Neuronal stem cell (in vitro differentiated cells): Measurements from ENCODE around the gene KRTAP10-2.

Experiments used
- DNase-seq: peaks from one replicate; pipeline ENCODE4 v3.0.0-alpha.2; 2013; ENCODE audit warnings: low spot score
- H2AFZ ChIP-seq: one replicate; pipeline ENCODE4 v1.6.1; 2013; ENCODE audit warnings: mild to moderate bottlenecking, low read length, inconsistent platforms
- H2AK5ac ChIP-seq: 2 replicates; pipeline ENCODE4 v1.6.1; 2013; ENCODE audit warnings: low read depth, mild to moderate bottlenecking, inconsistent platforms, low read length, moderate library complexity, mixed read lengths
- H2BK120ac ChIP-seq: 2 replicates; pipeline ENCODE4 v1.6.1; 2013; ENCODE audit warnings: low read depth, mild to moderate bottlenecking, inconsistent platforms, low read length, moderate library complexity, mixed read lengths
- H2BK12ac ChIP-seq: one replicate; pipeline ENCODE4 v1.6.1; 2013; ENCODE audit warnings: low read length, inconsistent platforms
- H2BK15ac ChIP-seq: 2 replicates; pipeline ENCODE4 v1.6.1; 2013; ENCODE audit warnings: mild to moderate bottlenecking, low read length, inconsistent platforms, mixed read lengths
- H2BK5ac ChIP-seq: one replicate; pipeline ENCODE4 v1.6.1; 2013; ENCODE audit warnings: inconsistent platforms, mild to moderate bottlenecking, low read length, moderate library complexity
- H3K14ac ChIP-seq: one replicate; pipeline ENCODE4 v1.6.1; 2013; ENCODE audit warnings: low read length, inconsistent platforms
- H3K18ac ChIP-seq: 2 replicates; pipeline ENCODE4 v1.6.1; 2013; ENCODE audit warnings: low read length, inconsistent platforms
- H3K23ac ChIP-seq: 2 replicates; pipeline ENCODE4 v1.6.1; 2013; ENCODE audit warnings: low read depth, mild to moderate bottlenecking, mixed read lengths, low read length, inconsistent platforms; ENCODE audit not compliant: poor library complexity
- H3K27ac ChIP-seq: replicated peaks from 3 replicates; pipeline ENCODE4 v1.5.1; 2013; ENCODE audit warnings: low read length, inconsistent platforms
- H3K27me3 ChIP-seq, 3 experiments: 2 replicates each; pipeline ENCODE4 v1.6.1; 2013; ENCODE audit warnings: low read length in 3 of 3, mild to moderate bottlenecking in 2 of 3, inconsistent platforms in 1 of 3, low read depth in 1 of 3, mixed read lengths in 1 of 3, moderate library complexity in 1 of 3; ENCODE audit not compliant: control insufficient read depth in 3 of 3, insufficient read depth in 3 of 3
- H3K36me3 ChIP-seq, 2 donors: replicated peaks in 1 of 2; 2 replicates each; pipeline ENCODE4 v1.6.1; 2013; ENCODE audit warnings: low read length in 2 of 2; ENCODE audit not compliant: control insufficient read depth in 2 of 2, insufficient read depth in 2 of 2
- H3K4ac ChIP-seq: 2 replicates; pipeline ENCODE4 v1.6.1; 2013; ENCODE audit warnings: inconsistent platforms, mild to moderate bottlenecking, low read length, moderate library complexity
- H3K4me1 ChIP-seq, 2 donors: 1 replicate in 1 of 2; 2 replicates in 1 of 2; pipeline ENCODE4 v1.6.1; 2013; ENCODE audit warnings: low read length in 2 of 2, low read depth in 1 of 2; ENCODE audit not compliant: control insufficient read depth in 2 of 2, insufficient read depth in 1 of 2
- H3K4me2 ChIP-seq: one replicate; pipeline ENCODE4 v1.6.1; 2013; ENCODE audit warnings: mild to moderate bottlenecking, low read length, inconsistent platforms; ENCODE audit not compliant: insufficient read depth, poor library complexity, severe bottlenecking
- H3K4me3 ChIP-seq, 2 donors: 2 replicates each; pipeline ENCODE4 v1.5.1; 2013; ENCODE audit warnings: low read length in 2 of 2, mild to moderate bottlenecking in 2 of 2, inconsistent platforms in 1 of 2, moderate library complexity in 1 of 2
- H3K79me1 ChIP-seq: one replicate; pipeline ENCODE4 v1.6.1; 2013; ENCODE audit warnings: low read depth, mild to moderate bottlenecking, inconsistent platforms, low read length, moderate library complexity
- H3K9ac ChIP-seq: one replicate; pipeline ENCODE4 v1.6.1; 2013; ENCODE audit warnings: mild to moderate bottlenecking, low read depth, low read length, inconsistent platforms; ENCODE audit not compliant: poor library complexity
- H3K9me3 ChIP-seq, 2 donors: replicated peaks in 1 of 2; 2 replicates each; pipeline versions ENCODE3 to v1.6.1; 2013; ENCODE audit warnings: low read length in 2 of 2, mild to moderate bottlenecking in 2 of 2, inconsistent platforms in 1 of 2, low read depth in 1 of 2, mixed read lengths in 1 of 2, moderate library complexity in 1 of 2; ENCODE audit not compliant: control insufficient read depth in 2 of 2, insufficient read depth in 1 of 2
- H4K8ac ChIP-seq: one replicate; pipeline ENCODE4 v1.6.1; 2013; ENCODE audit warnings: low read depth, mild to moderate bottlenecking, inconsistent platforms, low read length, moderate library complexity
- H4K91ac ChIP-seq: one replicate; pipeline ENCODE4 v1.6.1; 2013; ENCODE audit warnings: low read length, low read depth, mild to moderate bottlenecking, inconsistent platforms; ENCODE audit not compliant: poor library complexity
- WGBS, 2 donors: extraction: QIAGEN DNeasy Blood & Tissue Kit; methylation state at CpG; one replicate each; pipeline ENCODE4 v1.1.7; 2013; ENCODE audit warnings: missing lambda C conversion rate in 2 of 2, mixed read lengths in 1 of 2; ENCODE audit not compliant: insufficient read length in 2 of 2, insufficient replicate concordance in 1 of 2; ENCODE audit errors: extremely low coverage in 2 of 2; 5-methylcytosine and 5-hydroxymethylcytosine counted together

The KRTAP10-2 gene

DNA sequence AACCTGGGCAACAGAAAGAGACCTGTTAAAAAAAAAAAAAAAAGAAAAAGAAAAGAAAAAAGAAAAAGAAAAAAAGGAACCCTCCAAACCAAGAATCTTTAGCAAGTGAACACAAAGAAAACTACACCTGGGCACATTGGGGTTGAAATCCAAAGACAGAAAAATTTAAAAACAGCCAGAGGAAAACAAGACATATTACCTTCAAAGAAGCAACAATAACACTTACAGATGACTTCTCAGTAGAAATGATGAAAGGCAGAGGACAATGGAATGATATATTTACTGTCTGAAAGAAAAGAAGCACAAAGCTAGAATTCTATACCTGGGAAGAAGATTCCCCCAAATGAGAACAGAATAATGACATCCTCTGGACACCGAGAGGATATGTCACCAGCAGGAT, 8.6 kb downstream of the KRTAP10-2 start:
- H2BK5ac ChIP-seq: no peak overlapping the region
- H3K23ac ChIP-seq: no peak overlapping the region
- H3K14ac ChIP-seq: no peak overlapping the region
- peaks cover 3 to 11% of the 10 kb centered on the region in 2 donors for H3K9me3 ChIP-seq
- H3K36me3 ChIP-seq: no peaks in the 10 kb centered on the region
- no peak overlapping the region for H3K4me3 ChIP-seq
- no peak for DNase-seq
- H2AFZ ChIP-seq: no peak overlapping the region
- H2BK12ac ChIP-seq: no peak overlapping the region
- no CpG with 5 or more reads among the region's 1 CpG for WGBS, 2 donors
- H2BK120ac ChIP-seq: no peak overlapping the region
- no peak overlapping the region for H3K18ac ChIP-seq
- H3K9ac ChIP-seq: no peak overlapping the region
- no peak overlapping the region for H2AK5ac ChIP-seq
- no peak overlapping the region for H4K8ac ChIP-seq
- no peak overlapping the region for H3K4me2 ChIP-seq
- no peak overlapping the region for H2BK15ac ChIP-seq
- H3K27ac ChIP-seq: no peak overlapping the region
- H3K4ac ChIP-seq: no peak overlapping the region
- no peak overlapping the region for H4K91ac ChIP-seq
- H3K79me1 ChIP-seq: no peaks in the 10 kb centered on the region
- peaks cover 0 to 1% (median 0%) of the 10 kb centered on the region in 3 experiments for H3K27me3 ChIP-seq
- no peaks in the 10 kb centered on the region for H3K4me1 ChIP-seq

DNA sequence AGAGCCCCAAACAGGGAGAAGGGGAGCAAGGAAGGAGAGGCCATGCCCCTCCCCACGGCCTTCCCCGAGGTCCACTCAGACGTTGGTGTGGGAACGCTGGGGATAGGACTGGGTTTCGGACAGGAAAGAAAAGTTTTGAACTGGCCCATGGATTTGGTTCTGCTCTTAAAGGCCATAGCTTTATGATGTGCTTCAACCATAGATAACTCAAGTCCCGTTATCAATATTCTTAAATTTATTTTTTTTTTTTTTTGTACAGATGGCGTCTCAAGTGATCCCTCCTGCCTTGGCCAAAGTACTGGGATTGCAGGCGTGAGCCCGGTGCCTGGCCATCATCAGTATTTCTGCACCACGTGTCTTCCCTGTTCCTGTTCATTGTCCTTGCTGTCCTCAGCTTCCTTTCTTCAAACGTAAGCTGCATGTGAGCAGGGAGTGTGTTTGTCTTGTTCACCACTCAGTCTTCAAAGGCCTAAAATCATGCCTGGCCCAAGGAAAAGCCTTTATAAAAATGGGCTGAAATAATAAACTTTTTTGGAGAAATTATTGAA, 10.5 kb downstream of the KRTAP10-2 start:
- no peak overlapping the region for H3K4ac ChIP-seq
- peak overlapping the region; percentile 46 for H2BK15ac ChIP-seq
- H3K4me3 ChIP-seq: no peak overlapping the region
- H3K23ac ChIP-seq: no peak overlapping the region
- H2BK5ac ChIP-seq: no peak overlapping the region
- H2AK5ac ChIP-seq: peak overlapping the region; percentile 49
- H2BK12ac ChIP-seq: no peak overlapping the region
- peak overlapping the region; percentile 27 for H3K9ac ChIP-seq
- H2BK120ac ChIP-seq: no peak overlapping the region
- no peak for DNase-seq
- H3K18ac ChIP-seq: no peak overlapping the region
- no peak overlapping the region for H3K14ac ChIP-seq
- H3K79me1 ChIP-seq: no peaks in the 10 kb centered on the region
- H2AFZ ChIP-seq: no peak overlapping the region
- H3K27me3 ChIP-seq: peaks cover 0 to 15% (median 0%) of the 10 kb centered on the region in 3 experiments
- H4K91ac ChIP-seq: no peak overlapping the region
- H3K36me3 ChIP-seq: no peaks in the 10 kb centered on the region
- no peak overlapping the region for H3K27ac ChIP-seq
- no peak overlapping the region for H4K8ac ChIP-seq
- H3K4me1 ChIP-seq: no peaks in the 10 kb centered on the region
- no peak overlapping the region for H3K4me2 ChIP-seq
- peaks cover 3 to 9% of the 10 kb centered on the region in 2 donors for H3K9me3 ChIP-seq
- no CpG with 5 or more reads among the region's 11 CpGs for WGBS, 2 donors

GRCh38 chr21:44539991-44540666, 11.2 kb downstream of the KRTAP10-2 start, which contains the start of gene KRTAP10-1:
TSS of gene KRTAP10-1 (minus strand) at chr21:44540195. CDS start at chr21:44540150, 45 bp downstream.
- Histone ChIP-seq H4K91ac (no peak within 1 kb of the TSS), H3K4me1 (no peaks in the 10 kb centered on the region), H3K18ac (peak within 1 kb of the TSS; percentile 53), H2AFZ (no peak within 1 kb of the TSS), H2BK12ac (peak within 1 kb of the TSS; percentile 82), H3K4me3 (no peak within 1 kb of the TSS), H2BK5ac (no peak within 1 kb of the TSS), H2AK5ac (peak within 1 kb of the TSS; percentile 49), H3K79me1 (no peaks in the 10 kb centered on the region), H3K14ac (peak within 1 kb of the TSS; percentile 92), H3K36me3 (no peaks in the 10 kb centered on the region), H4K8ac (no peak within 1 kb of the TSS), H3K27ac (no peak within 1 kb of the TSS), H3K9ac (peak within 1 kb of the TSS; percentile 27), H2BK120ac (no peak within 1 kb of the TSS), H3K23ac (no peak within 1 kb of the TSS), H3K4me2 (no peak within 1 kb of the TSS), H2BK15ac (peak within 1 kb of the TSS; percentile 46), H3K4ac (no peak within 1 kb of the TSS), H3K27me3 (peaks cover 0 to 15% (median 0%) of the 10 kb centered on the region in 3 experiments), H3K9me3 (peaks cover 3 to 9% of the 10 kb centered on the region in 2 donors)
- DNase-seq: no peak
- no CpG with 5 or more reads among the region's 21 CpGs for WGBS, 2 donors

GRCh38 chr21:44539046-44539445, 12.3 kb downstream of the KRTAP10-2 start:
- H3K9ac ChIP-seq: no peak overlapping the region
- H3K4me1 ChIP-seq: no peaks in the 10 kb centered on the region
- no peak overlapping the region for H3K4me3 ChIP-seq
- no peak overlapping the region for H3K4ac ChIP-seq
- peaks cover 0 to 15% (median 0%) of the 10 kb centered on the region in 3 experiments for H3K27me3 ChIP-seq
- H2BK5ac ChIP-seq: no peak overlapping the region
- no peak overlapping the region for H2BK12ac ChIP-seq
- no peak for DNase-seq
- H2AK5ac ChIP-seq: no peak overlapping the region
- H4K91ac ChIP-seq: no peak overlapping the region
- no peak overlapping the region for H4K8ac ChIP-seq
- no peak overlapping the region for H3K27ac ChIP-seq
- no peak overlapping the region for H3K4me2 ChIP-seq
- no peak overlapping the region for H2AFZ ChIP-seq
- H3K36me3 ChIP-seq: no peaks in the 10 kb centered on the region
- no peak overlapping the region for H2BK120ac ChIP-seq
- WGBS, 2 donors: no CpG with 5 or more reads among the region's 14 CpGs
- no peak overlapping the region for H3K14ac ChIP-seq
- no peak overlapping the region for H2BK15ac ChIP-seq
- no peaks in the 10 kb centered on the region for H3K79me1 ChIP-seq
- H3K23ac ChIP-seq: no peak overlapping the region
- H3K9me3 ChIP-seq: peaks cover 3 to 9% of the 10 kb centered on the region in 2 donors
- peak overlapping the region; percentile 53 for H3K18ac ChIP-seq
